Measurements from ENCODE around the gene TSKS. TPM values are rescaled to one million over a fixed set of nuclear protein-coding genes. Genes with fewer than 3 reads are reported as not detected.

Gene TSKS
- total RNA-seq, 1 donor from 2014 or later = not detected

DNA sequence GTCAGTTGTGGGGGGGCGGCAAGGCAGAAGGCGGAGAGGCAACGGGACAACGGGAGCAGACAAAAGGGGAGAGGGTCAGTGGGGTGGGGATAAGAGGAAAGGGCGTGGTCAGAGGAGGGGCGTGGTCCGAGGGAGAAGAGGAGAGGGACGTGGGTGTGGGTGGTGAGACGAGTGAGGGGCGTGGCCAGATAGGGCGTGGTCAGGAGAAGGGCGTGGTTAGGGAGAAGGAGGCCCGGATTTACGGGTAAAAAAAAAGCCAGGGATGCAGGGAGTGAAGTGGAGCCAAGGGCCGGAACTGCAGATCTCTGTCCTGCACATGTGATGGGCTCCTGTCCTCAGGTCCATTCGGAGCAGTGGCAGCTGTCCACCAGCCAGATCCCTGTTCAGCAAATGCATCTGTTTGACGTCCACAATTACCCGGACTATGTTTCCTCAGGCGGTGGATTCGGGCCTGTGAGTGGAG, 50.7 kb downstream of the TSKS start:
- Histone ChIP-seq H3K9me3 (no peaks in the 10 kb centered on the region), H3K4me1 (no peaks in the 10 kb centered on the region), H3K36me3 (no peaks in the 10 kb centered on the region), H3K4me3 (no peak overlapping the region), H3K27me3 (no peaks in the 10 kb centered on the region), H3K27ac (no peak overlapping the region)
- intact Hi-C loops (cut with DNase I) = no loop called here
- DNase-seq (ENCODE audit: low spot score in 2 of 2) = no peak
- TF ChIP-seq, protein P1, sequence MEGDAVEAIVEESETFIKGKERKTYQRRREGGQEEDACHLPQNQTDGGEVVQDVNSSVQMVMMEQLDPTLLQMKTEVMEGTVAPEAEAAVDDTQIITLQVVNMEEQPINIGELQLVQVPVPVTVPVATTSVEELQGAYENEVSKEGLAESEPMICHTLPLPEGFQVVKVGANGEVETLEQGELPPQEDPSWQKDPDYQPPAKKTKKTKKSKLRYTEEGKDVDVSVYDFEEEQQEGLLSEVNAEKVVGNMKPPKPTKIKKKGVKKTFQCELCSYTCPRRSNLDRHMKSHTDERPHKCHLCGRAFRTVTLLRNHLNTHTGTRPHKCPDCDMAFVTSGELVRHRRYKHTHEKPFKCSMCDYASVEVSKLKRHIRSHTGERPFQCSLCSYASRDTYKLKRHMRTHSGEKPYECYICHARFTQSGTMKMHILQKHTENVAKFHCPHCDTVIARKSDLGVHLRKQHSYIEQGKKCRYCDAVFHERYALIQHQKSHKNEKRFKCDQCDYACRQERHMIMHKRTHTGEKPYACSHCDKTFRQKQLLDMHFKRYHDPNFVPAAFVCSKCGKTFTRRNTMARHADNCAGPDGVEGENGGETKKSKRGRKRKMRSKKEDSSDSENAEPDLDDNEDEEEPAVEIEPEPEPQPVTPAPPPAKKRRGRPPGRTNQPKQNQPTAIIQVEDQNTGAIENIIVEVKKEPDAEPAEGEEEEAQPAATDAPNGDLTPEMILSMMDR (IDR thresholded peaks at IDR 0.05) = no peak

DNA sequence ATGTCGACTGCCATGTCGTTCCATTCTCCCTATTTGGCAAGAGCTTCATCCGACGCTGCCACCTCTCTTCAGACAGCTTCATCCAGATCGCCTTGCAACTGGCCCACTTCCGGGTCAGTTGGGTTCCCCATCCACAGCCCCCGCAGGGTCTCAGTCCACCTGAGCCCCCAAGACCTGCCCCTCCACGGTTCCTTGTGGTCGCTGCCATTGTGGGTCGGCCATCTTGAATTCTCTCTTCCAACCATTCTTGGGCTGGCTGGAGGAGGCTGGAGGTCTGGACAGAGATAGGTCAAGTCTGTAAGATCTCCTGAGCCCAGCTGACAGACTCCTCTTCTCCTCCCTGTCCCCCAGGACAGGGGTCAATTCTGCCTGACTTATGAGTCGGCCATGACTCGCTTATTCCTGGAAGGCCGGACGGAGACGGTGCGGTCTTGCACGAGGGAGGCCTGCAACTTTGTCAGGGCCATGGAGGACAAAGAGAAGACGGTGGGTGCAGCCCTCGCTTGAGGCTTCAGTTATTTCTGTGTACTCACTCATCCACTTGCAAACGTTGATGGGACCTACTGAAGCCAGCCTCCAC, 52.6 kb downstream of the TSKS start:
- H3K27ac ChIP-seq = no peak overlapping the region
- intact Hi-C loops (cut with DNase I) = no loop called here
- no peak for DNase-seq (ENCODE audit: low spot score in 2 of 2)
- H3K9me3 ChIP-seq = no peaks in the 10 kb centered on the region
- H3K36me3 ChIP-seq = no peaks in the 10 kb centered on the region
- TF ChIP-seq, protein P1 (IDR thresholded peaks at IDR 0.05) = no peak
- no peaks in the 10 kb centered on the region for H3K27me3 ChIP-seq
- no peaks in the 10 kb centered on the region for H3K4me1 ChIP-seq
- no peak overlapping the region for H3K4me3 ChIP-seq

DNA sequence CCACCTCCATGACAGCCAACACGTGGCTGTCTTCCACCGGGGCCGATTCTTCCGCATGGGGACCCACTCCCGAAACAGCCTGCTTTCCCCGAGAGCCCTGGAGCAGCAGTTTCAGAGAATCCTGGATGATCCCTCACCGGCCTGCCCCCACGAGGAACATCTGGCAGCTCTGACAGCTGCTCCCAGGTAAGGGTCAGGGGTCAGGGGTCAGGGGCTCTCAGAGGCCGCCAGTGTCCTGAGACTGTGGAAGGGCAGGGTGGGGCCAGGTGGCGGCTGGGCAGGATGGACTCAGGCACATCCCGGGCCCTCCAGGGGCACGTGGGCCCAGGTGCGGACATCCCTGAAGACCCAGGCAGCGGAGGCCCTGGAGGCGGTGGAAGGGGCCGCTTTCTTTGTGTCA, 57.2 kb downstream of the TSKS start:
- Histone ChIP-seq H3K9me3 (no peaks in the 10 kb centered on the region), H3K27me3 (no peaks in the 10 kb centered on the region), H3K27ac (no peak overlapping the region), H3K4me3 (no peak overlapping the region), H3K36me3 (no peaks in the 10 kb centered on the region), H3K4me1 (no peaks in the 10 kb centered on the region)
- TF ChIP-seq, protein P1 (IDR thresholded peaks at IDR 0.05) = no peak
- no peak for DNase-seq (ENCODE audit: low spot score in 2 of 2)
- intact Hi-C loops (cut with DNase I) = no loop called here

DNA sequence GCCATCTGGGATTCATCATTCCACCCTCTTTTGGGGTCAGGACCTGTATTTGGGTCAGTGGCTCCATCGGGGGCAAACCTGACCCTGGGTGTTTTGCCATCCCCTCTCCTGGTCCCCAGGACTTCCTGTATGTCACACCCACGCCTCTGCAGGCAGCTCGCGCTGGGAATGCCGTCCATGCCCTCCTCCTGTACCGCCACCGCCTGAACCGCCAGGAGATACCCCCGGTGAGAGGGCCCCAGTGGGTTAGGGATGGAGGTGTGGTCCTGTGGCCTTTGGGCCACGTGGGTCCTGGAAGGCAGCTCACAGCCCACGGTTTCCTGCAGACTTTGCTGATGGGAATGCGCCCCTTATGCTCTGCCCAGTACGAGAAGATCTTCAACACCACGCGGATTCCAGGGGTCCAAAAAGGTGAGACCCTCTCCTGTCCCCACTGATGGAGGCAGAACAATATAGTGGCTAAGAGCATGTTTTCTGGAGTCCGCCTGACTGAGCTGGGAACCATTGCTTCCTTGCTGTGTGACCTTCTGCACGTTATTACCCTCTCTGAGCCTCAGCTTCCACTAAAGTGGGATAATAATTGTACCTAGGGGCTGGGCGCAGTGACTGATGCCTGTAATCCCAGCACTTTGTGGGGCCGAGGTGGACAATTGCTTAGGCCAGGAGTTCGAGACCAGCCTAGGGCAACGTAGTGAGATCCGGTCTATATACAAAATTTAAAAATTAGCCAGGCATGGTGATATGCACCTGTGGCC, 58.0 kb downstream of the TSKS start:
- no peak for DNase-seq (ENCODE audit: low spot score in 2 of 2)
- intact Hi-C loops (cut with DNase I) = no loop called here
- TF ChIP-seq, protein P1 (IDR thresholded peaks at IDR 0.05) = no peak
- H3K27ac ChIP-seq = no peak overlapping the region
- no peak overlapping the region for H3K4me3 ChIP-seq
- H3K9me3 ChIP-seq = no peaks in the 10 kb centered on the region
- H3K27me3 ChIP-seq = no peaks in the 10 kb centered on the region
- no peaks in the 10 kb centered on the region for H3K36me3 ChIP-seq
- no peaks in the 10 kb centered on the region for H3K4me1 ChIP-seq

DNA sequence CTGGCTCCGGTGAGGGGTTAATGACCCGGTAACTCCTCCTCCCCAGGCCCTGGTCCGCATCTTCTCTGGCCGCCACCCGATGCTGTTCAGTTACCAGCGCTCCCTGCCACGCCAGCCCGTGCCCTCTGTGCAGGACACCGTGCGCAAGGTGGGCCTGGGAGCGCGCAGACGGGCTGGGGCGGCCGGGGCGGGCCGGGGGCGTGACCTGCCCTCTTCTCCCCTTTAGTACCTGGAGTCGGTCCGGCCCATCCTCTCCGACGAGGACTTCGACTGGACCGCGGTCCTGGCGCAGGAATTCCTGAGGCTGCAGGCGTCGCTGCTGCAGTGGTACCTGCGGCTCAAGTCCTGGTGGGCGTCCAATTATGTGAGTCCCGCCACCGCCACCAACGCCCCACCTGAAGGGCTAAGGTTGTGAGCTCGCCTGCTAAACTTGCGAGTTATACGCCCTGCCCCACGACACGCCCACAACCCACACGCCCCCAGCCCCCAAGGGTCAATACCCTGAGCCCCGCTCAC, 61.8 kb downstream of the TSKS start:
- H3K4me3 ChIP-seq = no peak overlapping the region
- no peaks in the 10 kb centered on the region for H3K4me1 ChIP-seq
- no peaks in the 10 kb centered on the region for H3K36me3 ChIP-seq
- no peaks in the 10 kb centered on the region for H3K27me3 ChIP-seq
- no peaks in the 10 kb centered on the region for H3K9me3 ChIP-seq
- no peak overlapping the region for H3K27ac ChIP-seq
- intact Hi-C loops (cut with DNase I) = no loop called here
- TF ChIP-seq, protein P1 (IDR thresholded peaks at IDR 0.05) = no peak
- DNase-seq (ENCODE audit: low spot score in 2 of 2) = no peak

Measured in ascending aorta (tissue), 2 donors.